ENCODE measurements around the gene LDB2. TPM values are rescaled to one million over a fixed set of nuclear protein-coding genes. Genes with fewer than 3 reads are reported as not detected.

LDB2 gene
- total and polyA plus RNA-seq, 2 donors: 29.0 to 142 TPM

- H3K27ac ChIP-seq (ENCODE audit: low read depth): no peak overlapping the region
- H3K4me3 ChIP-seq (ENCODE audit: low read depth, low read length): no peak overlapping the region
- no peak for DNase-seq (ENCODE audit: extremely low spot score)
- 50% methylated on average over 2 of the region's 2 CpGs for WGBS
- no peaks in the 10 kb centered on the region for H3K4me1 ChIP-seq (ENCODE audit: insufficient read depth)
- H3K36me3 ChIP-seq (ENCODE audit: insufficient read depth): no peaks in the 10 kb centered on the region
These were observed 30.6 kb downstream of the LDB2 start for GRCh38 chr4:16867827-16868226.

- no peak overlapping the region for H3K4me3 ChIP-seq (ENCODE audit: low read depth, low read length)
- H3K27ac ChIP-seq (ENCODE audit: low read depth): no peak overlapping the region
- WGBS: 94% methylated on average over 3 of the region's 3 CpGs
These were observed 31.5 kb downstream of the LDB2 start for GRCh38 chr4:16866974-16867373.

GRCh38 chr4:16865897-16866283 lies 32.6 kb downstream of the LDB2 start:
- Histone ChIP-seq H3K4me3 (ENCODE audit: low read depth, low read length) (no peak overlapping the region), H3K27ac (ENCODE audit: low read depth) (no peak overlapping the region), H3K4me1 (ENCODE audit: insufficient read depth) (no peaks in the 10 kb centered on the region), H3K36me3 (ENCODE audit: insufficient read depth) (no peaks in the 10 kb centered on the region)
- WGBS: 81% methylated on average over 4 of the region's 4 CpGs
- DNase-seq (ENCODE audit: extremely low spot score): no peak

More at GRCh38 chr4:16866974-16867373, 31.5 kb downstream of the LDB2 start:
- no peaks in the 10 kb centered on the region for H3K4me1 ChIP-seq (ENCODE audit: insufficient read depth)
- H3K36me3 ChIP-seq (ENCODE audit: insufficient read depth): no peaks in the 10 kb centered on the region
- DNase-seq (ENCODE audit: extremely low spot score): no peak

- H3K27ac ChIP-seq (ENCODE audit: low read depth): no peak overlapping the region
- WGBS: 76% methylated on average over 7 of the region's 7 CpGs
- no peak for DNase-seq (ENCODE audit: extremely low spot score)
- H3K4me1 ChIP-seq (ENCODE audit: insufficient read depth): no peaks in the 10 kb centered on the region
- no peaks in the 10 kb centered on the region for H3K36me3 ChIP-seq (ENCODE audit: insufficient read depth)
- no peak overlapping the region for H3K4me3 ChIP-seq (ENCODE audit: low read depth, low read length)
These were observed 33.1 kb downstream of the LDB2 start for GRCh38 chr4:16865209-16865896.

- no peak for DNase-seq (ENCODE audit: extremely low spot score)
- Histone ChIP-seq H3K4me3 (ENCODE audit: low read depth, low read length) (no peak overlapping the region), H3K27ac (ENCODE audit: low read depth) (no peak overlapping the region), H3K36me3 (ENCODE audit: insufficient read depth) (no peaks in the 10 kb centered on the region), H3K4me1 (ENCODE audit: insufficient read depth) (no peaks in the 10 kb centered on the region)
- 77% methylated on average over 2 of the region's 2 CpGs for WGBS
These were observed 34.2 kb downstream of the LDB2 start for GRCh38 chr4:16864199-16864598.

- WGBS: 72% methylated on average over 11 of the region's 11 CpGs
- DNase-seq (ENCODE audit: extremely low spot score): no peak
These were observed 35.7 kb downstream of the LDB2 start for GRCh38 chr4:16862697-16863096.

GRCh38 chr4:16860516-16860915 lies 37.9 kb downstream of the LDB2 start:
- Histone ChIP-seq H3K27ac (ENCODE audit: low read depth) (no peak overlapping the region), H3K4me1 (ENCODE audit: insufficient read depth) (no peaks in the 10 kb centered on the region), H3K36me3 (ENCODE audit: insufficient read depth) (no peaks in the 10 kb centered on the region), H3K4me3 (ENCODE audit: low read depth, low read length) (no peak overlapping the region)
- WGBS: 47% methylated on average over 1 of the region's 1 CpG
- no peak for DNase-seq (ENCODE audit: extremely low spot score)

More at GRCh38 chr4:16862697-16863096, 35.7 kb downstream of the LDB2 start:
- no peak overlapping the region for H3K4me3 ChIP-seq (ENCODE audit: low read depth, low read length)
- no peaks in the 10 kb centered on the region for H3K36me3 ChIP-seq (ENCODE audit: insufficient read depth)
- no peaks in the 10 kb centered on the region for H3K4me1 ChIP-seq (ENCODE audit: insufficient read depth)
- no peak overlapping the region for H3K27ac ChIP-seq (ENCODE audit: low read depth)

- Histone ChIP-seq H3K36me3 (ENCODE audit: insufficient read depth) (no peaks in the 10 kb centered on the region), H3K27ac (ENCODE audit: low read depth) (no peak overlapping the region), H3K4me3 (ENCODE audit: low read depth, low read length) (no peak overlapping the region), H3K4me1 (ENCODE audit: insufficient read depth) (no peaks in the 10 kb centered on the region)
- 85% methylated on average over 4 of the region's 4 CpGs for WGBS
- DNase-seq (ENCODE audit: extremely low spot score): no peak
These were observed 39.4 kb downstream of the LDB2 start for GRCh38 chr4:16859031-16859430.

- H3K36me3 ChIP-seq (ENCODE audit: insufficient read depth): no peaks in the 10 kb centered on the region
- H3K4me1 ChIP-seq (ENCODE audit: insufficient read depth): no peaks in the 10 kb centered on the region
- 53% methylated on average over 9 of the region's 9 CpGs for WGBS
- no peak for DNase-seq (ENCODE audit: extremely low spot score)
- no peak overlapping the region for H3K4me3 ChIP-seq (ENCODE audit: low read depth, low read length)
- H3K27ac ChIP-seq (ENCODE audit: low read depth): no peak overlapping the region
These were observed 40.1 kb downstream of the LDB2 start for GRCh38 chr4:16858275-16858752.

GRCh38 chr4:16857425-16857824 lies 41.0 kb downstream of the LDB2 start:
- Histone ChIP-seq H3K36me3 (ENCODE audit: insufficient read depth) (no peaks in the 10 kb centered on the region), H3K4me3 (ENCODE audit: low read depth, low read length) (no peak overlapping the region), H3K27ac (ENCODE audit: low read depth) (no peak overlapping the region), H3K4me1 (ENCODE audit: insufficient read depth) (no peaks in the 10 kb centered on the region)
- DNase-seq (ENCODE audit: extremely low spot score): no peak
- WGBS: 90% methylated on average over 5 of the region's 5 CpGs

GRCh38 chr4:16853640-16854039 lies 44.8 kb downstream of the LDB2 start:
- DNase-seq (ENCODE audit: extremely low spot score): no peak
- 95% methylated on average over 2 of the region's 2 CpGs for WGBS
- no peaks in the 10 kb centered on the region for H3K36me3 ChIP-seq (ENCODE audit: insufficient read depth)
- no peaks in the 10 kb centered on the region for H3K4me1 ChIP-seq (ENCODE audit: insufficient read depth)
- H3K27ac ChIP-seq (ENCODE audit: low read depth): no peak overlapping the region
- H3K4me3 ChIP-seq (ENCODE audit: low read depth, low read length): no peak overlapping the region

GRCh38 chr4:16852644-16853043 lies 45.8 kb downstream of the LDB2 start:
- no peaks in the 10 kb centered on the region for H3K36me3 ChIP-seq (ENCODE audit: insufficient read depth)
- no peak overlapping the region for H3K27ac ChIP-seq (ENCODE audit: low read depth)
- no peak overlapping the region for H3K4me3 ChIP-seq (ENCODE audit: low read depth, low read length)
- no peak for DNase-seq (ENCODE audit: extremely low spot score)
- no peaks in the 10 kb centered on the region for H3K4me1 ChIP-seq (ENCODE audit: insufficient read depth)

- Histone ChIP-seq H3K27ac (ENCODE audit: low read depth) (no peak overlapping the region), H3K4me1 (ENCODE audit: insufficient read depth) (no peaks in the 10 kb centered on the region), H3K36me3 (ENCODE audit: insufficient read depth) (no peaks in the 10 kb centered on the region), H3K4me3 (ENCODE audit: low read depth, low read length) (no peak overlapping the region)
- WGBS: 63% methylated on average over 2 of the region's 2 CpGs
- DNase-seq (ENCODE audit: extremely low spot score): no peak
These were observed 46.2 kb downstream of the LDB2 start for GRCh38 chr4:16852228-16852627.

GRCh38 chr4:16846540-16847117 lies 51.8 kb downstream of the LDB2 start:
- Histone ChIP-seq H3K36me3 (ENCODE audit: insufficient read depth) (no peaks in the 10 kb centered on the region), H3K27ac (ENCODE audit: low read depth) (no peak overlapping the region), H3K4me1 (ENCODE audit: insufficient read depth) (peaks cover 5% of the 10 kb centered on the region), H3K4me3 (ENCODE audit: low read depth, low read length) (no peak overlapping the region)
- WGBS: 93% methylated on average over 2 of the region's 2 CpGs
- DNase-seq (ENCODE audit: extremely low spot score): no peak

Data from urinary bladder (tissue), 4 donors.